IPS-15b (cell line): ENCODE results near the gene GBF1.

Source experiments
- H3K27me3 ChIP-seq: one replicate; pipeline ENCODE4 v1.6.1; 2013; ENCODE audit warnings: low read length; ENCODE audit not compliant: control insufficient read depth, insufficient read depth
- H3K36me3 ChIP-seq: one replicate; pipeline ENCODE4 v1.6.1; 2013; ENCODE audit warnings: low read length; ENCODE audit not compliant: control insufficient read depth, insufficient read depth
- H3K4me1 ChIP-seq: one replicate; pipeline ENCODE4 v1.6.1; 2013; ENCODE audit warnings: mild to moderate bottlenecking, low read length; ENCODE audit not compliant: control insufficient read depth, insufficient read depth
- H3K4me3 ChIP-seq: one replicate; pipeline ENCODE4 v1.5.1; 2013; ENCODE audit warnings: low read depth, low read length
- H3K9ac ChIP-seq: one replicate; pipeline ENCODE4 v1.6.1; 2013; ENCODE audit warnings: low read depth, mild to moderate bottlenecking, low read length
- H3K9me3 ChIP-seq: one replicate; pipeline ENCODE4 v1.6.1; 2013; ENCODE audit warnings: mild to moderate bottlenecking, low read length; ENCODE audit not compliant: control insufficient read depth, insufficient read depth

The GBF1 gene

GRCh38 chr10:102392306-102392705 is 147.0 kb downstream of the GBF1 start:
- H3K27me3 ChIP-seq = peaks cover 11% of the 10 kb centered on the region
- H3K9ac ChIP-seq = no peak overlapping the region
- H3K9me3 ChIP-seq = no peaks in the 10 kb centered on the region
- H3K4me1 ChIP-seq = peaks cover 18% of the 10 kb centered on the region
- H3K36me3 ChIP-seq = peaks cover 10% of the 10 kb centered on the region
- H3K4me3 ChIP-seq = peak overlapping the region; percentile 5

DNA sequence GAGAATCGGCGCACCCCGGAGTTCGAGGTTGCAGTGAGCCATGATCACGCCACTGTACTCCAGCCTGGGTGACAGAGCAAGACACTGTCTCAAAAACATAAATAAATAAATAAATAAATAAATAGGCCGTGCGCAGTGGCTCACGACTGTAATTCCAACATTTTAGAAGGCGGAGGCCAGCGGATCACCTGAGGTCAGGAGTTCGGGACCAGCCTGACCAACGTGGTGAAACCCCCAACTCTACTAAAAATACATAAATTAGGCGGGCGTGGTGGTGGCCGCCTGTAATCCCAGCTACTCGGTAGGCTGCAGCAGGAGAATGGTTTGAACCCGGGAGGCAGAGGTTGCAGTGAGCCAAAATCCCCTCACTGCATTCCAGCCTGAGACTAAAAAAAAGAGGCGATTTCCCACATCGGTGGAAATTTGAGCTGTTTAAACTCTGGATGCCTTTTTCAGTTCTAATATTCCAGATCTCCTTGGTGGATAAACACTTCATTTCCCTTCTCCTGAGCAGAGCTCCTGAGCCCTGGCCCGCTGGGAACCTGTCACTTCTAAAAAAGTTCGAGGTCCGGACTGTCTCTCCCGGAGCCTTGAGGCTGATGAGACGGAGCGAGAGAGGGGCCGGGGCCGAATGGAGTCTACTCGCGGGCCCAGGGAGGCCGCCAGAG is 148.2 kb downstream of the GBF1 start:
- peaks cover 21% of the 10 kb centered on the region for H3K36me3 ChIP-seq
- H3K4me3 ChIP-seq = peak overlapping the region; percentile 95
- peaks cover 11% of the 10 kb centered on the region for H3K27me3 ChIP-seq
- H3K9ac ChIP-seq = no peak overlapping the region
- H3K9me3 ChIP-seq = no peaks in the 10 kb centered on the region
- peaks cover 18% of the 10 kb centered on the region for H3K4me1 ChIP-seq

DNA sequence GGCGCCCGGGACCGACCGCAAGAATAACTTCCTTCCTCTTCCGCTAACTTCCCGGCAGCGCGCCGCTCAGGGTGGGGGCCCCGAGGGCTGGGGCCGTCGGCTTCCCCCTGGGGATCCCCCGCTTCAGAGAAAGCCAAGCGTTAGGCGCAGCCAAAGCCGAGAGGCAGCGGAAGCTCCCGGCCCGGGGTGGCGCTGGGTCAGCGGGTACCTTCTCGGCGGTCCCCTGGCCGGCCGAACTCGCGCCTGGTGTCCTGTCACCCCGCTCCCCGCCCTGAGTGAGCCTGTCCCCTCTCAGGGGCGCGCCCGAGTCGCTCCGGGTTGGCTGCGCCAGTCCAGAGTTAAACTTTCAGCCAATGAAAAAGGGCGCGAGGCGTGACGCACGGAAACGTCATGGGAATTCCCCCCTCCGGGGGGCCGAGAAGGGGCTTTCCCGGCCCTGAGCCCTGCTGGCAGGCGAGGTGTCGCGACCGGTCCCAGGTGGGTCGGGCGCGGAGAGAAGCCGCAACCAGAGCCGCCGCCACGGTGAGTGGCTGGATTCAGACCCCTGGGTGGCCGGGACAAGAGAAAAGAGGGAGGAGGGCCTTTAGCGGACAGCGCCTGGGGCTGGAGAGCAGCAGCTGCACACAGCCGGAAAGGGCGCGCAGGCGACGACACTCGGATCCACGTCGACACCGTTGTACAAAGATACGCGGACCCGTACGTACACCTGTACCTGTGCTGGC is 148.9 kb downstream of the GBF1 start:
- Histone ChIP-seq H3K9me3 (no peaks in the 10 kb centered on the region), H3K27me3 (peaks cover 11% of the 10 kb centered on the region), H3K4me3 (peak overlapping the region; percentile 95), H3K36me3 (peaks cover 24% of the 10 kb centered on the region), H3K9ac (no peak overlapping the region), H3K4me1 (peaks cover 18% of the 10 kb centered on the region)

GRCh38 chr10:102394801-102395399 is 149.6 kb downstream of the GBF1 start:
- no peak overlapping the region for H3K9ac ChIP-seq

DNA sequence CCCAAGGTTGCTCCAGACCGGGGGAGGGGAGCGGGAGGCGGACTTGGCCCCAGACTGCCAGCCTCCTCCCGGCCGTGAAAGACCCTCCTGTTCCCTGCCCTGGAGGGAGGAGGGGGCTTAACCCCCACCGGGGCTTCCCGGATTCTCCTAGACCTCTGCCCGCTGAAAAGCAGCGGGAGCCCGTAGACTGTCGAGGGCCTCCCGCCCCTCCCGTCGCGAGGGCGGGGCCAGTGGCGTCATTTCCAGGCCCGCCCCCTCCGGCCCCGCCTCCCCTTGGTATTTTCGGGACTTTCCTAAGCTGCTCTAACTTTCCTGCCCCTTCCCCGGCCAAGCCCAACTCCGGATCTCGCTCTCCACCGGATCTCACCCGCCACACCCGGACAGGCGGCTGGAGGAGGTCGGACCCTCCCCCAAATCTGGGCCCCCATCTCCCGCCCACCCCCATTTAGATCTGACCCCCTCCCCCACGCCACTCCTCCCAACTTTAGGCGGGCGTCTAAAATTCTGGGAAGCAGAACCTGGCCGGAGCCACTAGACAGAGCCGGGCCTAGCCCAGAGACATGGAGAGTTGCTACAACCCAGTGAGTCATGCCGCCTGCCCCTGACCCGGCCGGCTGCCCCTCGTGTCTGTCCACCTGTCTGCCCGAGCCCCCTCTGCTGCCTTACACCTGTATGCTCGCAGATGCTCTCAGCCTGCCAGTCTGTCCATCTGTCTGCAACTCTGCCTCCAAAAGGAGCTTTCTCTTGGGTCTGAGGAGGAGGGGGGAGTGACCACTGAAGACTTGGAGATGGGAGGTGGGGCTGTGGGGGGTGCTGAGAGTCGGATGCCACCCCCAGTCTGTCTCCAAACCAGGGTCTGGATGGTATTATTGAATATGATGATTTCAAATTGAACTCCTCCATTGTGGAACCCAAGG is 150.3 kb downstream of the GBF1 start, which contains the start of gene NFKB2:
Gene NFKB2 (plus strand): TSS at position 306 of the 917 bp plus-strand sequence. CDS start 255 bp downstream, at position 561.
- peaks cover 33% of the 10 kb centered on the region for H3K36me3 ChIP-seq
- peak within 1 kb of the TSS; percentile 65 for H3K9ac ChIP-seq
- H3K4me1 ChIP-seq = peaks cover 21% of the 10 kb centered on the region
- H3K4me3 ChIP-seq = peak within 1 kb of the TSS; percentile 95
- peaks cover 11% of the 10 kb centered on the region for H3K27me3 ChIP-seq
- H3K9me3 ChIP-seq = no peaks in the 10 kb centered on the region

More at GRCh38 chr10:102394801-102395399, 149.6 kb downstream of the GBF1 start:
- no peaks in the 10 kb centered on the region for H3K9me3 ChIP-seq
- peaks cover 11% of the 10 kb centered on the region for H3K27me3 ChIP-seq
- H3K36me3 ChIP-seq = peaks cover 27% of the 10 kb centered on the region
- H3K4me1 ChIP-seq = peaks cover 21% of the 10 kb centered on the region
- peak overlapping the region; percentile 95 for H3K4me3 ChIP-seq

DNA sequence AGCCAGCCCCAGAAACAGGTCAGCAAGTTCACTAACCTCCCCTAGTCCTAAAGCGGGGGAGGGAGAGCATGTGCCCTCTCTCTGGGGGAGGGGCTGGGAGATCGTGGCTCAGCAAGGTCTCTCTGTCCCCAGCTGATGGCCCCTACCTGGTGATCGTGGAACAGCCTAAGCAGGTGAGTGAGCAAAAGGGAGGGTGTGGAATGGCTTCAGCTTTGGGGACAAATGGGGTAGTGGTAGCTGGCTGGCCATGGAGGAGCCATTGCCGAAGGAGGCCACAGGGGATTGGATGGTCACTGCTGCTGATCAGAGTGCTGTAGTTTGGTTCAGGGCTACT is 151.0 kb downstream of the GBF1 start:
- no peak overlapping the region for H3K9ac ChIP-seq
- H3K9me3 ChIP-seq = no peaks in the 10 kb centered on the region
- H3K4me3 ChIP-seq = peak overlapping the region; percentile 95
- peaks cover 39% of the 10 kb centered on the region for H3K36me3 ChIP-seq
- peaks cover 16% of the 10 kb centered on the region for H3K4me1 ChIP-seq
- H3K27me3 ChIP-seq = peaks cover 11% of the 10 kb centered on the region

DNA sequence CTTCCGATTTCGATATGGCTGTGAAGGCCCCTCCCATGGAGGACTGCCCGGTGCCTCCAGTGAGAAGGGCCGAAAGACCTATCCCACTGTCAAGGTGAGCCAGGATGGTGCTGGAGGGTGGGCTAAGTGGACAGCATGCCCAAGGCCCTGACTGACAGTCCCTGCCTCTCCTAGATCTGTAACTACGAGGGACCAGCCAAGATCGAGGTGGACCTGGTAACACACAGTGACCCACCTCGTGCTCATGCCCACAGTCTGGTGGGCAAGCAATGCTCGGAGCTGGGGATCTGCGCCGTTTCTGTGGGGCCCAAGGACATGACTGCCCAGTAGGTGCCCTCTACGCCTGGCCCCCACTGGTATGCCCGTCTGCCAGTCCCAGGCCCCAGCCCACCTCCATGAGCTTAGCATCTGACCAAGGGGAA is 151.4 kb downstream of the GBF1 start:
- H3K9ac ChIP-seq = no peak overlapping the region
- no peaks in the 10 kb centered on the region for H3K9me3 ChIP-seq
- peaks cover 11% of the 10 kb centered on the region for H3K27me3 ChIP-seq
- peaks cover 16% of the 10 kb centered on the region for H3K4me1 ChIP-seq
- H3K36me3 ChIP-seq = peaks cover 44% of the 10 kb centered on the region
- H3K4me3 ChIP-seq = peak overlapping the region; percentile 95

GRCh38 chr10:102397222-102398171 is 152.2 kb downstream of the GBF1 start:
- H3K4me1 ChIP-seq = peaks cover 11% of the 10 kb centered on the region
- no peak overlapping the region for H3K4me3 ChIP-seq
- H3K9ac ChIP-seq = no peak overlapping the region

DNA sequence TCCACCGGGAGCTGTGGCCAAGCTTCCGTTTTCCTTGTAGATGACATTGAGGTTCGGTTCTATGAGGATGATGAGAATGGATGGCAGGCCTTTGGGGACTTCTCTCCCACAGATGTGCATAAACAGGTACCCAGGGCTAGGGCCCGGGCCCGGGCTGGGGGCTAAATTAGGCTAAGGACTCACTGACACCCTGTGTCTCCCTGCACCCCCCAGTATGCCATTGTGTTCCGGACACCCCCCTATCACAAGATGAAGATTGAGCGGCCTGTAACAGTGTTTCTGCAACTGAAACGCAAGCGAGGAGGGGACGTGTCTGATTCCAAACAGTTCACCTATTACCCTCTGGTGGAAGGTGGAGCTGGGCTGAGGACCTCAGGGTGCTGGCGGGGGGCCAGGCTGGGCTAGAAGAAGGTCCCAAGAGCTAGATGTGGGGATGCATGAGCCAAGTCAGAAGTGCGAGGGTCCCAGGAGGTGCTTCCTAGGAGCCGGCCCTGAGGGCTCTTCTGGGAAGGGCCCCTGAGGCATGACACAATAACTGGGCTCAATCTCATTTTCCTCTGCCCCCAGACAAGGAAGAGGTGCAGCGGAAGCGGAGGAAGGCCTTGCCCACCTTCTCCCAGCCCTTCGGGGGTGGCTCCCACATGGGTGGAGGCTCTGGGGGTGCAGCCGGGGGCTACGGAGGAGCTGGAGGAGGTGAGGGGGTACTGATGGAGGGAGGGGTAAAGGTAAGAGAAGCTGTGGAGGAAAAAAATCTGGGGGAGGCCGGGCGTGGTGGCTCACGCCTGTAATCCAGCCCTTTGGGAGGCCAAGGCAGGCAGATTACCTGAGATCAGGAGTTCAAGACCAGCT is 153.1 kb downstream of the GBF1 start:
- peaks cover 5% of the 10 kb centered on the region for H3K4me1 ChIP-seq
- H3K9me3 ChIP-seq = no peaks in the 10 kb centered on the region
- peaks cover 6% of the 10 kb centered on the region for H3K27me3 ChIP-seq
- H3K9ac ChIP-seq = no peak overlapping the region
- no peak overlapping the region for H3K4me3 ChIP-seq
- peaks cover 55% of the 10 kb centered on the region for H3K36me3 ChIP-seq

More at GRCh38 chr10:102397222-102398171, 152.2 kb downstream of the GBF1 start:
- peaks cover 10% of the 10 kb centered on the region for H3K27me3 ChIP-seq
- H3K9me3 ChIP-seq = no peaks in the 10 kb centered on the region
- H3K36me3 ChIP-seq = peaks cover 49% of the 10 kb centered on the region
